T-helper 9 cell (primary cell): ENCODE results near the gene TBC1D30.
"Not testable (repeated sequence)": the region's sequence is repeated elsewhere in the genome, so short reads cannot be mapped to it uniquely, and the experiment has no call there.

Experiments
- DNase-seq: peaks from one replicate; pipeline ENCODE4 v3.0.0-alpha.2; 2020

The TBC1D30 gene

DNA sequence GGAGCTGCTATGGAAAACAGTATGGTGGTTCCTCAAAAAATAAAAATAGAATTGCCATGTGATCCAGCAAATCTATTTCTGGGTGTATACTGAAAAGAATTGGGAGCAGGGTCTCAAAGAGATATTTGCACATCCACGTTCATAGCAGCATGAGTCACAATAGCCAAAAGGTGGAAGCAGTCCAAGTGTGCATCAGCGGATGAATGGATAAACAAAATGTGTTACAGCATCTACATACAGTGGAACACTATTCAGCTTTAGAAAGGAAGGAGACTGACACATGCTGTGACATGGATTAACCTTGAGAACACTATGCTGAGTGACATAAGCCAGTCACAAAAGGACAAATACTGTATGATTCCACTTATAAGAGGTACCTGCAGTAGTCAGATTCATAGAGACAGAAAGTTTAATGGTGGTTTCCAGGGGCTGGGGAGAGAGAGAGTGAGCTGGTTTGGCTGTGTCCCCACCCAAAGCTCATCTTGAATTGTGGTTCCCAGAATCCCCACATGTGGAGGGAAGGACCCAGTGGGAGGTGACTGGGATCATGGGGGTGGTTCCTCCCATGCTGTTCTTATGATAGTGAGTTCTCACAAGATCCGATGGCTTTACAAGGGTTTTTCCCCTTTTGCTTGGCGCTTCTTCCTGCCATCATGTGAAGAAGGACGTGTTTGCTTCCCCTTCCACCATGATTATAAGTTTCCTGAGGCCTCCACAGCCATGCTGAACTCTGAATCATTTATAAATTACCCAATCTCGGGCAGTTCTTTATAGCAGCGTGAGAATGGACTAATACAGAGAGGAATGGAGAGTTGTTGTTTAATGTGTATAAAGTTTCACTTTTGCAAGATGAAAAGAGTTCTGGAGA is 17.6 kb upstream of the TBC1D30 start:
- DNase-seq: no peak

DNA sequence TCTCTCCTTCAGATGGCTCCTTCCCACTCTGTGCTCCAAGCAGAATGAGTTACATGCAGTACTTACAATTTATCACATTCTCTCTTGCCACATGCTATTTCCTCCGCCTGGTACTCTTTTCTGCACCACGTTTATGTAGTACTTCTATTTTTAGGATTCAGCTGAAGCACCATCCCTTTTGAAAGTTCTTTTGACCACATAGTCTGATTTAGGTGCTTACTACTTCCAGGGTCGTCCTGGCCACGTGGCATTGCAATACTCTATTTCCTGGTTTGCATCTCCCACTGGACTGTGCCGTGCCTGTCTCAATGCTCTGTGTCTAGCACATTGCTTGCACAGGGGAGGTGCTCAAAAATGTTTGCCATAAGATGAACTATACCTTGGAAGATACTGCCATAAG is 16.3 kb upstream of the TBC1D30 start:
- no peak for DNase-seq

DNA sequence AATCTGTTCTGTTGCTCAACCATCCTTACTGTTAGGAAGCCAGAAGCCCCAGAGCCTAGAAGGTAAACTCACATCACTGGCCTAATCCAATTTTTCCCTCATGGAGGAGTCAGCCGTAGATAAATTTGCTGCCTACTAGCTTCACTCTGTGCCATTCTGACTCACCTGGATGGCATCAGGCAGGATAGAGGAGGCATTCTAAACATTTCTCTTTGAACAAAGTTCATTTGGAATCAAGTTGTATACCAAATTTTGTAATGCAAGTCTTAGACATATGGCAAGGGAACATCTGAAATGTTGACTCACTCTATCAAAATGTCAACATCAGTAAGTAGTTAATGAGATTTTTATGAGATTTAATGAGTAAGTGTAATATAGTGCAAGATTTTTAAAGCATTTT is 13.6 kb upstream of the TBC1D30 start:
- DNase-seq: no peak

DNA sequence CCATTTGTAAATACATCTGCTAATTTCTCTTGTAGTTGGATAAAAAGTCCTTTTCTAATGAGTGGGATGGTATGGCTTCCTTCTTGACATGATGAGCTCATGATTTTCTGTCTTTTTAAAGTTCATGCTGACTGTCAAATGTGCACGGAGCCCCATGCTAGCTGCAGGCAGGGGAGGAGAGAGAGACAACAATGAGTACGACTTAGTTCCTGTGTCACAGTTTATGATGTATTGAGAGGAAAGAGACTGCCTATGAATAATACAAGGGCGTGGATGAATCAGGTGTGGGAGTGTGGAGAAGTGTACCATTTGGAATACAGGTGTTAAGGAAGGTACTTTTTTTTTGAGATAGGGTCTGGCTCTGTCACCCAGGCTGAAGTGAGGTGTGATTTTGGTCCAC is 10.7 kb upstream of the TBC1D30 start:
- DNase-seq: no peak

DNA sequence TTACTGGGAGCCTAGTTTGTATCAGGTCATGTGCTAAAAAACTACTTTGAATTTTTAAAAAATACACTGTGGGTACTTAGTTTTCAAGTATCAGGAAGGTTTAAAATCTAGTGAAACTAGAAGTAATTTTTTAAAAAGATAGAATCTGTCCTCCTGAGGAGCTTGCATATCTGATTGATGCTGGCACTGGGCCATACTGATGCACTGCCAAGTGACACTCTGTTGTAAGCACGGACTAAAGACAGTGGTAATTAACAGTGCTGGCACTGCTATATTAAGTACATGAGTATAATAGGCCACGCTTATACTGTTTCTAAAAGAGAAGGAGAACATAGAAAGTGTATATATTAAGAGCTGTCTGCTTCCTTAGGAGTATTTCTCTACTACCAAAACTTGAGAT is 10.0 kb upstream of the TBC1D30 start:
- DNase-seq: no peak

DNA sequence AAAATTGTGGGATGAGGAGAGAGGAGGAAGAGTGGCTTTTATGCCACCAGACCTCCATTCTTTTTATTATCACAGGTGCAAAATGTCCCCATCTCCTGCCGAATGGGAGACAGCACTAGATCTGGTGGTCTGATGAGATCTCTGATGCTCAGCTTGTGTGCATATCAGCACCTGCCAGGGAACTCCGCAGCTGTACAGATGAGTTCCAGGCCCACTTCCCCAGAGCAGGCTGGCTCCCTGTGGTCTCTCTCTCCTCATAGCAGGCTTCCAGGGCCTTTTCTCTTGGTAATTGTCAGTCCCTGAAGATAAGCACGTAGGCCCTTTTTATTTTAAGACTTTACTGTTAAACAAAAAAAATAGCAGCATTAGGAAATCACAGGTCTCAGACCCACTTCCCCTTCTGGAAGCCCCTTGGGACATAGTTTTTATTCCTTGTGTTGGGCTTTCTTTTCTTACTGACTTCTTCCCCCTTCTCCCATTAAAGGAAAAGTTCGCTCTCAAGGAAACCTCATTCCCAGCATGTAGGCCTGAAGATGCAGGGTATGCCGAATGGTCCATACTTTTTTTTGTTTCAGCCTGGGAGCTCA is 4.5 kb upstream of the TBC1D30 start:
- DNase-seq: no peak

DNA sequence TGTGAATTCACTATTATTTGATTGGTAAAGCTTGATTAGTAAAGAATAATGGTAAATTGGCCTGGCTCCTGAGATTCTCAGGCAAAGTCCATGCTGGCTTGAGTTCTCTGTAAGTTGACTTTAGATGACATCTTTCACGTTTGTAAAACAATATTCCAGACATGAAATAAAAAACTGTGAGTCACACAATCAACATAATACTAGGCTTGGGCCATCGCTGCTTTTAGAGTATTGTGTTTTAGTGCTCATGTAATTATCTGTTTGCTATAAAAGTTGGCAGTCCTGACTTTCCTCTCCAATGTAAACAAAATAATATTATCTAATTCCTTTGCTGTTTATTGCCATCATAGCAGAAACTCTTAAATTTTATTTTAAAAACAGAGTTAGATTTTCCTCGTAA is 3.9 kb upstream of the TBC1D30 start:
- no peak for DNase-seq

DNA sequence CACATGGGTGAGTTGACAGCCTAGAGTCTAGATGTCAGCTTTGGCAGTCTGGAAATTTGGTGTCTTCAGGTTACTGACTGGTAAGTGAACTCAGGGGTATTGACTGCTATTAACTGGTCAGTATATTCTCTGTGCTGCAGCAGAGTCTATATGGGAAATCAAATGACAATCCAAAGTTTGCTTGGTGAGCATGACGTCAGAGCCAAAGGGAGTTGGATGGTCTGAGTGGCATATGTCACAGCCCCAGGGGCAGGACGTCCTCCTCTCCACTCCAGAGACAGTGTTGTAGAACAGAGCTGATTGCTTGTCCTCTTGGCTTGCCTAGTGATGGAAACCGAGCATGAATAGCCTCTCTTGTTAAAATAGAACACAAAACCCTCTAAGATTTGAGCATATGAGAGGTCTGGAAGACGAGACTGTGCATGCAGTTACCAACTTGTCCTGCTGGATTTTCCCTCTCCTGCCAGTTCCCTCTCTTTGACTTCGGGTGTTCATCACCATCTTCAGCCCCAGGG is 3.3 kb upstream of the TBC1D30 start:
- DNase-seq: no peak

DNA sequence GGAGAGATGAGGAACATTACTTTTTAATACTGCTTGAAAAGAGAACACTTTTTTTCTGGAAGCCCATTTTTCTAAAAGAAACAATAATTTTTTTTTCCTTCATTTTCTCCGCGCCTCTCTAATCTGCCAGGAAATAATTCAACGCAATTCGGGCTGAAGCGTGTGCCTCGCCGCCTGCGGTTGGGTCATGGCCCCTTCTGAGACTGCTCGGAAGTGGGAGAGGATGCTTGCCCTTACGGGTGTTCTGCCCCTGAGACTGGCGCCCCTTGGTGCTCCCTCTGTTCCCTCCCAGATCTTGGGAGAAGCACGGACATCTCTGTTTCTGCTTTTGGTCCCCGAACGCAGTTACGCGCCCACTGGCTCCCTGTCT is 332 bp upstream of the TBC1D30 start:
- no peak for DNase-seq

DNA sequence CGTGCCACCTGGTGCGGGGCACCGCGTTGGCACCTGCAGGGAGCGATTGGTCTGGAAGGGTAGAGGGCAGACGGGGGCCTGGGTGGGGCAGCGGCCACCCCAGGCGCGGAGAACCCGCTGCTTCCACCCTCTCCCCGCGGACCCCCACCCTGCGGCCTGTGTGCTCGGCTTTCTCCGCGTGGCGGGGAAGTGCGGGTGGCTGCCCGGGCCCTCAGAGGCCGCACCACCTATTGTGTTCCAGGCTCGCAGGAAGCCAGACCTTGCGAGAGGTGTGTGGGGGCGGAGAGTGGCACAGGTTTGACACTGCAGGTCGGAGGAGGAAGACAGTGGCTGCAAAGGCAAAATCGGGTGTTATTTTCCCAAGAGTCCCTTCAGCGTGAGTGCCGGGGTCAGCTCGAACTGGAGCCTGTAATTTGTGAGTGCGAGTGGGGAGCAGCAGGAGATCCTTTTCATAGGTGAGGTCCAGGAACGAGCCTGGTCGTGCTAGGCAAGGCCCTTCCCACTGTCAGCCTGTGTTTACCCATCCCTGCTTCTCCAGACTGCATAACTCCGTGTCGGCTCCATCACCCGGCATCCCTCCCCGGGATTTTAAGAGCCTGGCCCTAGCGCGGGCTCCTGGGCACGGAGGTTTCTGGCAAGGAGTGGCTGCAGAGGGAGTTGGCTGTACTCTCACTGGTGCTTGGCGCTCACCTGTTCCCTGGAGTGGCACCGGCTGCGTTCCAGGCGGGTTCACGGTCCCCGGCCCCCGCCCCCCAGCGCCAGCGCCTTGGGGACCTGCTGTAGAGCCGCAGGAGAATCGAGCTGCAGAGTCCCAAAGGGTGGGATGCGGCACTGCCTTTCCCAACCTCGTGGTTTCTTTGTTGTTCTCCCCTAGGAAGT is 935 bp downstream of the TBC1D30 start:
- DNase-seq: no peak

DNA sequence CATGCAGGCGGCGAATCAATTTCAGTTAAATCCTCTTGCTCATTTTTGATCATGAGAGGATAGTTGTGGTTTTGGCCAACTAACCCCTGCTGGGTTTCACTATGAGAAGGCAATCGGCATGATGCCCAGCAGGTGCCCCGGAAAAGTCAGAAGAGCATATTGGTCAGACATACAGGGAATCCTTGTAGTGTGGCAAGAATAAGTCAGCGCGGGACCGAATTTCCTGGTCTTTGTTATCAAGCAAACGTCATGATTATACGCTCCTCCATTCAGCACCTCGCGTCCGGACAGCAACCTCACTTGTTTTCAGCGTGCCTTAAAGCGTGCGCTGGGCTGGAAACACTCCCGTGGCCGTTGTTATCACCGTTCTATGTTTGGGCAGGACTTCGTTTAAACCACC is 1.8 kb downstream of the TBC1D30 start:
- no peak for DNase-seq

DNA sequence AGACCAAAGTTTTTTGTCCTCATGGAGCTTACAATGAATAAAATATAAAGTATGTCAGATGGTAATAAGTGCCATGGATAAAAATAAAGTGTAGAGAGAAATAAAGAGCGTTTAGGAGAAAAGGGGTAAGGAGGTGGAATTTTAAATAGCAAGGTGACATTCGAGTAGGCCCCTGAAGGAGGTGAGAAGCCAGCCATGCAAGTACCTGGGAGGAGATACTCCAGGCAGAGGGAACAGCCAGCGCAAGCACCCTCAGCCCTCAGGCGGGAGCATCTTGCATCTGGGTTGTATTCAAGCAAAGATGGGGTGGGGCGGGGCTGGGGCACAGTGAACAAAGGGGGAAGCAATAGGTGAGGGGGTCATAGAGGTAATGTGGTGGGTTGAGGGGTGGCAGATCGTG is 4.3 kb downstream of the TBC1D30 start:
- no peak for DNase-seq

DNA sequence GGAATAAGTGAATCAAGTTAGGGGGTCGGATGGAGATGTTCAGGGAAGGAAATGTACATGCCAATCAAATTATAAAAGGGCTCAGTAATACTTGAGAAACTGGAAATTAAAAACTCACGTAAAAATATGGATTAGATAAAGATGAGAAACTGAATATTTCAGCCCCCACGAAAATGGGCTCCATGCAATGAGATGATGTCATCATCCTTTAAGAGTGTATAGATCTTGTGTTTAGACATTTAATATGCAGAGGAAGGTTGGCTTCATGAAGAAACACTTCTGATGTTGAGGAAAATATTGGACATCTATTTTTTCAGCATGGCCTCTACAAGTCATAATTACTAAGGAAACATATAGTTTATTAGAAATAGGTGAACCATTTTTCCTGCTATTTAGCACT is 9.5 kb downstream of the TBC1D30 start:
- DNase-seq: no peak

DNA sequence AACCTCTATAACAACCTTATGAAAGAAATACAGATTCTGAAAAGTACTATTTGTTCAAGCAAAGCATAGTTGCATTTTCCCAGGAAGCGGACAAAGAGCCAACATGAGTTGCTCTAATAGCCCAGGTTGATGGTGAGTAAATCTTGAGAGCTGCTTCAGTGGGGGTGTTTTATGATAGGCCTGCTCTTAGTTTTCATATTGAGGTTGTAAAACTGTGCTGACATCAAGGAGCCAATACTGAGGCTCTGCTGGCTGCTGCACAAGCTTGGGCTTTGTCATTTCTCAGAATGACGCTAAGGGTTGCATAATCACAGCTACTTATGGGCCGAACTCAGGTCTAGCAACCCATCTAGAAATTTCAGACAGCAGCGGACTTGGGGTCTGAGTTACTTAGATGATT is 11.5 kb downstream of the TBC1D30 start:
- no peak for DNase-seq

DNA sequence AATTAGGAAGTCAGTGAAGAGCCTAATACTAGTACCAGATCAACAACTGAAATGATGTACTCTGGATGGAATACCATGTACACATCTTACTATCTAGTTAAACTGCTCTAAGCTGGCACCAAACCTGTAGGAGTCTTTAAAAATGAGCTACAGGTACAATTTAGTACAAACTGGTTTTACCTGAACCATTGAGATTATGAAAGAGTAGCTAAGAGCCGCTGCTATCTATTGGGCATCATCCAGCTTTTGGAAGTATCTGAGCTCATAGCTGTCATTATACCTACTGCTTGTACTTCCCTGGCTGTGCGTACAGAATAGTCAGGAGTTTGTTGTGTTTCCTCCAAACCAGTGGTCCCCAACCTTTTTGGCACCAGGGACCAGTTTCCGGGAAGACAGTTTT is 12.4 kb downstream of the TBC1D30 start:
- DNase-seq: no peak

DNA sequence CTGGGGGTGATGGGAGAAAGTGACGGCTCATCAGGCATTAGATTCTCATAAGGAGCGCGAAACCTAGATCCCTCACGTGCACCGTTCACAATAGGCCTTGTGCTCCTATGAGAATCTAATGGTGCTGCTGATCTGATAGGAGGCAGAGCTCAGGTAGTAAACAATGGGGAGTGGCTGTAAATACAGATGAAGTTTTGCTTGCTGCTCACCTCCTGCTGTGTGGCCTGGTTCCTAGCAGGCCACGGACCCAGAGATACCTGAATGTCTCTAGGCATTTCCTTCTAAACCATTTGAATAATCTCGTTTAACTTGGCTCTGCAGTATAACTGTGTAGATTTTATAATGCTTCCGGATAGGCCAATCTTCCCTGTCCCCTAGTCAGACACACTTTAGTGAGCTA is 13.0 kb downstream of the TBC1D30 start:
- DNase-seq: no peak

DNA sequence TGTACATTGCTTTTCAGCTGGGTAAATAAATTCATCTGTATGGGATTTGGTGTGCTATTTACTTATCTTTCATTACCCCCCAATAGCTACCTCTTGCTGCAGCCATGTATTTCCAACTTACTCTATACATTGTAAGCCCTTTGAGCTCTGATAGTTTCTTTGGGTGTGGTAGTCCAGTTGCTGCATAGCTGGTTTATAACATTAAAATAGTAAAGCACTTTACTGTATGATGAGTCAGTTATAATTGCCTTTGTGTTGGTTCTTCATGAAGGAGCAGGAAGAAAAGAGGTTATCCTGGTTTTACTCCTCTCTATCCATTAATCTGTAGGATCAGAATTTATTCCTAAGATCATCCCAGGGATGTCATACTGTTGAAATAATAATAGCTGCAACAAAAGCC is 15.7 kb downstream of the TBC1D30 start:
- no peak for DNase-seq

DNA sequence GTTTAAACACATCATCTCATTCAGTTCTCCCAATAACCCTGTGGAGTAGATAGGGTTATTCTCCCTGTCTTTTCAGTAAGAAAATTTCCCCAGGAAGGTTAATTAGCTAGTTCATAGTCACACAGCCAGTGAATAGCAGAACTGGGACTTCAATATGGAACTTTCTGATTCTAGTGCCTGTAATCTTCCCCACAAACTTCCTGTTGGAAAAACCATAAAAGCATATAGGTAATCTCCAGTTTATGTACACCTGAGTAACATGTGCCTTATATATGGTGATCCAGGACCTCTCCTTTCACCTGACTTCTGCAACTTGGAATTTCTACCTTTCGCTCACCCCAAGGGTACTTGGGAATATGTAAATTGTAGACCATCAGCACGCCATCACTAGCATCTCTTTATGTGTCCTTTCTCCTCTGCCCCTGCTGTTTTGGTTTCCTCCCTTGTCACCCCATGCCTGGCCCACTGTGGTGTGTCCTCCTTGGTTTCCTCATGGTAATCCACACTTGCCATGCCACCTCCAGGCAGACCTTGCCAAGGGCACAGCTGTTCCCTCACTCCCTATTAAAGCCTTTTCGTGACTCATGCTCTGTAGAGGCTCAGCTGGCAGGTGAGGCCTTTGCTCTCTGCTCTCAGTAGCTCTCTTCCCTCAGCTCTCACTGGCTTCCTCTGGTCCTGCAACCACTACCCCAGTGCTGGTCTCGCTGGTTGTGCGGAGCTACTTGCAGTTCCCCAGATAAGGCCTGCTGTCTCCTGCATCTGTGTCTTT is 16.7 kb downstream of the TBC1D30 start:
- DNase-seq: no peak

DNA sequence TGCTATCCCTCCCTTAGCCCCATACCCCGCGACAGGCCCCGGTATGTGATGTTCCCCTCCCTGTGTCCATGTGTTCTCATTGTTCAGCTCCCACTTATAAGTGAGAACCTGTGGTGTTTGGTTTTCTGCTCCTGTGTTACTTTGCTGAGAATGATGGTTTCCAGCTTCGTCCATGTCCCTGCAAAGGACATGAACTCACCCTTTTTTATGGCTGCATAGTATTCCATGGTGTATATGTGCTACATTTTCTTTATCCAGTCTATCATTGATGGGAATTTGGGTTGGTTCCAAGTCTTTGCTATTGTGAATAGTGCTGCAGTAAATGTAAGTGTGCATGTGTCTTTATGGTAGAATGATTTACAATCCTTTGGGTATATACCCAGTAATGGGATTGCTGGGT is 24.0 kb downstream of the TBC1D30 start:
- not testable (repeated sequence) for DNase-seq

DNA sequence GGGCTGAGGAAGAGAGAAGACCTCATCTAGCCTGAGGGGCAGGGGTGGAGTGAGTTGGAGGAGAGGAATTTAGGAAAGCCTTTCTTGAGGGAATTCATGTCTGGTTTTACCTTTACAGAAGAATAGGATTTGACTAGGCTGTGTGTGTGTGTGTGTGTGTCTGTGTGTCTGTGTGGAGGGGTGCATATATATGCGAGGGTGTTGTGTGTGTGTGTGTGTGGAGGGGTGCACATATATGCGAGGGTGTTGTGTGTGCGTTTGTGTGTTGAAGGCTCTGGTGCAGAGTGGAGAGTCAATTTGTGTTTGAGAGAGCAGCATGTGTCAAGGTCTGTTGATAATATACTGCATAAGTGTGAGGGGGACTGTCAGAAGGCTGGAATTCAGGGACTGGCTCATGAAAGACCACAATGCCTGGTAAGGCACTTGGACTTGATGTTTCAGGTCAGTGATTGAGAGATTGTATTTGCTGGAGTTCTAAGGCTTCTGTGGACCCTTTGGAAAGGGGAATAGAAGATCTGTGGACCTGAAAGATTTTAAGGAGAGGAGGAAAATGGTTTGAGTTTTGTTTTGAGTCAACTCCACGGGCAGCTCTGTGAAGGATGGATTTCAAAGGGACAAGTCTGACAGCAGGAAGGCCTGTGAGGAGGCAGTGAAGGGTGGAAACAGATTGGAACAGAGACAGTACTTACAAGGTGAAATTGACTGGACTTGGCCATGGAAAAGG is 34.6 kb downstream of the TBC1D30 start:
- no peak for DNase-seq

DNA sequence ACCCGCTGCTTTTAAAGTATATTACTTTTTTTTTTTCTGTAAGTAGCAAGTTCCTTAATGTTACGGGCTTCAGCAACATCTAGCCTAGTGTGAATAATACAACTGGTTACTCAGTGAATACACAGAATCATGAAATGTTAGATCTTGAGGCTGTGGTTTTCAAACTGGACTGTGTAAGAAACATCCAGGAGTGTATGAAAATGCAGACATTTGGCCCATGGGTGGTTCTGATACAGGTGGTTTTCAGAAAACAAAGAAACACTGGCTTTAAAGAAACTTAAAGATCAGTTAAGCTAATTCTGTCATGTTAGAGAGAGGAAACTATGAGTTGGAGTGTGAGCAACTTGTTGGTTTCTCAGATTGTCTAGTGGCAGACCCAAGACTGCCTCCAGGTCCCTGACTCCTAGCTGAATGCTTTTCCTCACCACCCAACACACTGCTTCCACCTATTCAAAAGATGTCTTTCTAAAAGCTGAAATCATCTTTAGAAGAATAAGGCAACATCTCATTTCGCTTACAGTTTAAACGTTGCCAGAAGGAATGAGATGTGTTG is 36.1 kb downstream of the TBC1D30 start:
- no peak for DNase-seq

DNA sequence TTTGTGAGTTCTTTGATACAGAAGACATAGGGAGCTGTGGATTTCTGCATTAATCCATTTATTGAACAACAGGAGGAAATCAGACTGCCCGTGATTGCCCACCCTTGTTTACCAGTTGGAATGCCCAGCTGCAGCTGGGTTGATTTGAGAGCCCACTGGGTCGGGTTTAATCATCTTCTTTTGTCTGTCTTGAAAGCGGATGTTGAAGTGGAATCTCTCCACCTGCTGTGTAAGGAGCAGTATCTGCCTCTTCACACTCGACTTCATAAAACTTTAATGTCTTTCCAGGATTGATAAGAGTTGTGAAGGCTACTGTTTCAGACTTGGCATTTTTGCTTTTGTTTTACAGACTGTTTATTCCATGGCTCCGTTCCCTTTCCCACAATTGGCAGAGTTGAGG is 39.9 kb downstream of the TBC1D30 start:
- no peak for DNase-seq
